ENCODE data around the gene ATP6V1G3.

- TF ChIP-seq EZH2 (IDR thresholded peaks at IDR 0.05; ENCODE audit: borderline replicate concordance, insufficient read depth, low read depth, low read length, poor library complexity, severe bottlenecking) (no peak), CTCF (IDR thresholded peaks at IDR 0.05) (no peak)
These were observed at the start of gene ATP6V1G3 for GRCh38 chr1:198540580-198540979.

All from B cell (primary cell).